ENCODE data around the gene APLP1. TPM values are rescaled to one million over a fixed set of nuclear protein-coding genes. Genes with fewer than 3 reads are reported as not detected.

APLP1 gene
- total and polyA plus RNA-seq, 4 donors = 0.08 to 0.51 (median 0.16) TPM; not detected in 1

DNA sequence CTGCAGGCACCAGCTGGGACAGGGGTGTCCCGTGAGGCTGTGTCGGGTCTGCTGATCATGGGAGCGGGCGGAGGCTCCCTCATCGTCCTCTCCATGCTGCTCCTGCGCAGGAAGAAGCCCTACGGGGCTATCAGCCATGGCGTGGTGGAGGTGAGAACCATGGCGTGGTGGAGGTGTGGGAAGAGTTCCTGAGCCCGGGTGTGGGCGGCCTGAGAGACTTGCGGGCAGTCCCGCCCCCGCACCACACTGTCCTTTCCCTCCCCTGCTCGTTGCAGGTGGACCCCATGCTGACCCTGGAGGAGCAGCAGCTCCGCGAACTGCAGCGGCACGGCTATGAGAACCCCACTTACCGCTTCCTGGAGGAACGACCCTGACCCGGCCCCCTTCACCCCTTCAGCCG is 10.7 kb downstream of the APLP1 start:
- WGBS = 36% methylated on average over 23 of the region's 23 CpGs
- no peak for TF ChIP-seq FOXA1 (IDR thresholded peaks at IDR 0.05)
- TF ChIP-seq RAD21 (IDR thresholded peaks at IDR 0.05) = no peak
- no peak for TF ChIP-seq GABPA (IDR thresholded peaks at IDR 0.05 in 1 of 2, conservative IDR thresholded peaks at IDR 0.05 in 1 of 2)
- no peak for TF ChIP-seq NR2F2 (IDR thresholded peaks at IDR 0.05)
- TF ChIP-seq, protein P1, sequence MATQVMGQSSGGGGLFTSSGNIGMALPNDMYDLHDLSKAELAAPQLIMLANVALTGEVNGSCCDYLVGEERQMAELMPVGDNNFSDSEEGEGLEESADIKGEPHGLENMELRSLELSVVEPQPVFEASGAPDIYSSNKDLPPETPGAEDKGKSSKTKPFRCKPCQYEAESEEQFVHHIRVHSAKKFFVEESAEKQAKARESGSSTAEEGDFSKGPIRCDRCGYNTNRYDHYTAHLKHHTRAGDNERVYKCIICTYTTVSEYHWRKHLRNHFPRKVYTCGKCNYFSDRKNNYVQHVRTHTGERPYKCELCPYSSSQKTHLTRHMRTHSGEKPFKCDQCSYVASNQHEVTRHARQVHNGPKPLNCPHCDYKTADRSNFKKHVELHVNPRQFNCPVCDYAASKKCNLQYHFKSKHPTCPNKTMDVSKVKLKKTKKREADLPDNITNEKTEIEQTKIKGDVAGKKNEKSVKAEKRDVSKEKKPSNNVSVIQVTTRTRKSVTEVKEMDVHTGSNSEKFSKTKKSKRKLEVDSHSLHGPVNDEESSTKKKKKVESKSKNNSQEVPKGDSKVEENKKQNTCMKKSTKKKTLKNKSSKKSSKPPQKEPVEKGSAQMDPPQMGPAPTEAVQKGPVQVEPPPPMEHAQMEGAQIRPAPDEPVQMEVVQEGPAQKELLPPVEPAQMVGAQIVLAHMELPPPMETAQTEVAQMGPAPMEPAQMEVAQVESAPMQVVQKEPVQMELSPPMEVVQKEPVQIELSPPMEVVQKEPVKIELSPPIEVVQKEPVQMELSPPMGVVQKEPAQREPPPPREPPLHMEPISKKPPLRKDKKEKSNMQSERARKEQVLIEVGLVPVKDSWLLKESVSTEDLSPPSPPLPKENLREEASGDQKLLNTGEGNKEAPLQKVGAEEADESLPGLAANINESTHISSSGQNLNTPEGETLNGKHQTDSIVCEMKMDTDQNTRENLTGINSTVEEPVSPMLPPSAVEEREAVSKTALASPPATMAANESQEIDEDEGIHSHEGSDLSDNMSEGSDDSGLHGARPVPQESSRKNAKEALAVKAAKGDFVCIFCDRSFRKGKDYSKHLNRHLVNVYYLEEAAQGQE (IDR thresholded peaks at IDR 0.05) = no peak
- no peak for TF ChIP-seq JUND (IDR thresholded peaks at IDR 0.05)
- no peak for TF ChIP-seq YY1 (IDR thresholded peaks at IDR 0.05)
- TF ChIP-seq FOXA2 (IDR thresholded peaks at IDR 0.05) = no peak
- TF ChIP-seq, protein P2, sequence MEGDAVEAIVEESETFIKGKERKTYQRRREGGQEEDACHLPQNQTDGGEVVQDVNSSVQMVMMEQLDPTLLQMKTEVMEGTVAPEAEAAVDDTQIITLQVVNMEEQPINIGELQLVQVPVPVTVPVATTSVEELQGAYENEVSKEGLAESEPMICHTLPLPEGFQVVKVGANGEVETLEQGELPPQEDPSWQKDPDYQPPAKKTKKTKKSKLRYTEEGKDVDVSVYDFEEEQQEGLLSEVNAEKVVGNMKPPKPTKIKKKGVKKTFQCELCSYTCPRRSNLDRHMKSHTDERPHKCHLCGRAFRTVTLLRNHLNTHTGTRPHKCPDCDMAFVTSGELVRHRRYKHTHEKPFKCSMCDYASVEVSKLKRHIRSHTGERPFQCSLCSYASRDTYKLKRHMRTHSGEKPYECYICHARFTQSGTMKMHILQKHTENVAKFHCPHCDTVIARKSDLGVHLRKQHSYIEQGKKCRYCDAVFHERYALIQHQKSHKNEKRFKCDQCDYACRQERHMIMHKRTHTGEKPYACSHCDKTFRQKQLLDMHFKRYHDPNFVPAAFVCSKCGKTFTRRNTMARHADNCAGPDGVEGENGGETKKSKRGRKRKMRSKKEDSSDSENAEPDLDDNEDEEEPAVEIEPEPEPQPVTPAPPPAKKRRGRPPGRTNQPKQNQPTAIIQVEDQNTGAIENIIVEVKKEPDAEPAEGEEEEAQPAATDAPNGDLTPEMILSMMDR (IDR thresholded peaks at IDR 0.05; ENCODE audit: low read depth, low read length, missing input control) = no peak
- TF ChIP-seq, protein P3, sequence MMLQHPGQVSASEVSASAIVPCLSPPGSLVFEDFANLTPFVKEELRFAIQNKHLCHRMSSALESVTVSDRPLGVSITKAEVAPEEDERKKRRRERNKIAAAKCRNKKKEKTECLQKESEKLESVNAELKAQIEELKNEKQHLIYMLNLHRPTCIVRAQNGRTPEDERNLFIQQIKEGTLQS (IDR thresholded peaks at IDR 0.05) = no peak
- TF ChIP-seq RXRA (IDR thresholded peaks at IDR 0.05) = no peak
- TF ChIP-seq, protein P4, sequence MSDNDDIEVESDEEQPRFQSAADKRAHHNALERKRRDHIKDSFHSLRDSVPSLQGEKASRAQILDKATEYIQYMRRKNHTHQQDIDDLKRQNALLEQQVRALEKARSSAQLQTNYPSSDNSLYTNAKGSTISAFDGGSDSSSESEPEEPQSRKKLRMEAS (IDR thresholded peaks at IDR 0.05) = no peak
- TF ChIP-seq HNF4G (IDR thresholded peaks at IDR 0.05) = no peak
- TF ChIP-seq HNF4A (conservative IDR thresholded peaks at IDR 0.05) = no peak
- TF ChIP-seq, protein P5, sequence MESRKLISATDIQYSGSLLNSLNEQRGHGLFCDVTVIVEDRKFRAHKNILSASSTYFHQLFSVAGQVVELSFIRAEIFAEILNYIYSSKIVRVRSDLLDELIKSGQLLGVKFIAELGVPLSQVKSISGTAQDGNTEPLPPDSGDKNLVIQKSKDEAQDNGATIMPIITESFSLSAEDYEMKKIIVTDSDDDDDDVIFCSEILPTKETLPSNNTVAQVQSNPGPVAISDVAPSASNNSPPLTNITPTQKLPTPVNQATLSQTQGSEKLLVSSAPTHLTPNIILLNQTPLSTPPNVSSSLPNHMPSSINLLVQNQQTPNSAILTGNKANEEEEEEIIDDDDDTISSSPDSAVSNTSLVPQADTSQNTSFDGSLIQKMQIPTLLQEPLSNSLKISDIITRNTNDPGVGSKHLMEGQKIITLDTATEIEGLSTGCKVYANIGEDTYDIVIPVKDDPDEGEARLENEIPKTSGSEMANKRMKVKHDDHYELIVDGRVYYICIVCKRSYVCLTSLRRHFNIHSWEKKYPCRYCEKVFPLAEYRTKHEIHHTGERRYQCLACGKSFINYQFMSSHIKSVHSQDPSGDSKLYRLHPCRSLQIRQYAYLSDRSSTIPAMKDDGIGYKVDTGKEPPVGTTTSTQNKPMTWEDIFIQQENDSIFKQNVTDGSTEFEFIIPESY (IDR thresholded peaks at IDR 0.05) = no peak
- TF ChIP-seq SP1 (IDR thresholded peaks at IDR 0.05) = no peak
- no peak for TF ChIP-seq EGR1 (IDR thresholded peaks at IDR 0.05; ENCODE audit: low read depth in 2 of 2)
- no peak for TF ChIP-seq TAF1 (conservative IDR thresholded peaks at IDR 0.05)
- no peaks in the 10 kb centered on the region for H3K9me3 ChIP-seq (ENCODE audit: control insufficient read depth in 4 of 4, low read length in 3 of 4)
- no peak for DNase-seq (ENCODE audit: low spot score)
- H3K27ac ChIP-seq (ENCODE audit: low read depth in 1 of 2, low read length in 2 of 2) = no peak overlapping the region
- H3K4me3 ChIP-seq (ENCODE audit: low read depth in 1 of 3, low read length in 3 of 3) = no peak overlapping the region
- H3K27me3 ChIP-seq (ENCODE audit: control insufficient read depth in 4 of 4, insufficient read depth in 4 of 4, low read length in 3 of 4) = no peaks in the 10 kb centered on the region
- no peak overlapping the region for H3K9ac ChIP-seq (ENCODE audit: low read depth in 1 of 2, low read length in 2 of 2)
- no peaks in the 10 kb centered on the region for H3K36me3 ChIP-seq (ENCODE audit: control insufficient read depth in 4 of 4, insufficient read depth in 3 of 4, low read depth in 1 of 4, low read length in 3 of 4)
- peaks cover 0 to 2% (median 0%) of the 10 kb centered on the region in 4 donors for H3K4me1 ChIP-seq (ENCODE audit: control insufficient read depth in 4 of 4, insufficient read depth in 4 of 4, low read length in 3 of 4)

Data from liver (tissue), 9 donors.